Pancreas (tissue), 10 donors: ENCODE measurements around the gene RELT. TPM values are rescaled to one million over a fixed set of nuclear protein-coding genes. Genes with fewer than 3 reads are reported as not detected.

Experiments
- ATAC-seq, 4 donors: fragments of 200-7000 bp; cut with Tn5 transposase; one replicate each; pipeline versions ENCODE4 v1.8.0 to v1.9.1; 2020; ENCODE audit warnings: mild to moderate bottlenecking in 4 of 4, moderate library complexity in 4 of 4
- DNase-seq, 6 donors: peaks; one replicate each; pipeline ENCODE4 v3.0.0-alpha.2; 2020
- FAIRE-seq: peaks from 2 replicates; lab custom pipeline; 2012; peaks lifted over from hg19 to GRCh38; lab: Jason Lieb, UNC
- H3K27ac ChIP-seq, 4 donors: fragments of 200-600 bp; sonication (generic); 1 replicate in 3 of 4; 2 replicates in 1 of 4; pipeline versions ENCODE4 v1.5.0 to v1.8.0; 2020
- H3K27me3 ChIP-seq, 4 donors: fragments of 200-600 bp; one replicate each; pipeline ENCODE4 v1.8.0; 2021
- H3K36me3 ChIP-seq, 3 donors: fragments of 200-600 bp; sonication (generic) in 1 of 3; one replicate each; pipeline versions ENCODE4 v1.5.0 to v1.8.0; 2020 to 2021
- H3K4me1 ChIP-seq, 3 donors: fragments of 200-600 bp; one replicate each; pipeline ENCODE4 v1.8.0; 2021
- H3K4me3 ChIP-seq, 4 donors: fragments of 200-600 bp; sonication (generic) in 2 of 4; one replicate each; pipeline versions ENCODE4 v1.5.0 to v1.8.0; 2020 to 2021
- H3K9me3 ChIP-seq, 4 donors: fragments of 200-600 bp; one replicate each; pipeline ENCODE4 v1.8.0; 2021
- CTCF ChIP-seq, 4 donors: fragments of 200-600 bp; sonication (generic) in 3 of 4; IDR thresholded peaks; one replicate each; pipeline versions ENCODE4 v1.5.0 to v1.8.0; 2021; ENCODE audit warnings: antibody characterized with exemption in 4 of 4
- WGBS, 2 donors: extraction: QIAGEN DNeasy Blood & Tissue Kit; methylation state at CpG; one replicate each; pipeline ENCODE4 v1.1.7; 2013; 5-methylcytosine and 5-hydroxymethylcytosine counted together
- intact Hi-C, 3 donors: fragments of 100-400 bp; cut with DNase I; formaldehyde crosslinking; loops; one replicate each; pipeline versions ENCODE4 v1.11.1 to v1.14.2; 2022
- polyA plus RNA-seq, 2 donors: library from polyadenylated mRNA; stranded (reverse); fragments of 200-250 nt; gene quantifications; one replicate each; pipeline ENCODE4 v1.2.3, GENCODE V29; 2013
- total RNA-seq, 6 donors: library from RNA; stranded (reverse); fragmentation: NEBNext Ultra II Directional in 4 of 6; extraction: Animal tissue kit (Norgen Biotek cat#: 25700) in 4 of 6; gene quantifications; one replicate each; pipeline versions ENCODE4 v1.2.1 to v1.2.4, GENCODE V29; 2021 to 2023
- donor health status: healthy with polysubstance abuse.
- donor health status: DM: no; HTN: no; CAD: no; lungs with moderate emphysema.
- donor health status: DM: no; HTN: no; CAD: no.
- donor health status: control.
- donor health status: control.
- donor health status: Bipolar disorder and iron deficiency.
- donor health status: DM: yes; HTN: yes; CAD: no.
- donor health status: DM: no; HTN: no; CAD: no.
- donor health status: DM: no; HTN: no; CAD: no.
- donor health status: DM: yes; HTN: yes; CAD: no.

RELT gene
- total and polyA plus RNA-seq, 8 donors: 0.23 to 4.7 (median 0.75) TPM

DNA sequence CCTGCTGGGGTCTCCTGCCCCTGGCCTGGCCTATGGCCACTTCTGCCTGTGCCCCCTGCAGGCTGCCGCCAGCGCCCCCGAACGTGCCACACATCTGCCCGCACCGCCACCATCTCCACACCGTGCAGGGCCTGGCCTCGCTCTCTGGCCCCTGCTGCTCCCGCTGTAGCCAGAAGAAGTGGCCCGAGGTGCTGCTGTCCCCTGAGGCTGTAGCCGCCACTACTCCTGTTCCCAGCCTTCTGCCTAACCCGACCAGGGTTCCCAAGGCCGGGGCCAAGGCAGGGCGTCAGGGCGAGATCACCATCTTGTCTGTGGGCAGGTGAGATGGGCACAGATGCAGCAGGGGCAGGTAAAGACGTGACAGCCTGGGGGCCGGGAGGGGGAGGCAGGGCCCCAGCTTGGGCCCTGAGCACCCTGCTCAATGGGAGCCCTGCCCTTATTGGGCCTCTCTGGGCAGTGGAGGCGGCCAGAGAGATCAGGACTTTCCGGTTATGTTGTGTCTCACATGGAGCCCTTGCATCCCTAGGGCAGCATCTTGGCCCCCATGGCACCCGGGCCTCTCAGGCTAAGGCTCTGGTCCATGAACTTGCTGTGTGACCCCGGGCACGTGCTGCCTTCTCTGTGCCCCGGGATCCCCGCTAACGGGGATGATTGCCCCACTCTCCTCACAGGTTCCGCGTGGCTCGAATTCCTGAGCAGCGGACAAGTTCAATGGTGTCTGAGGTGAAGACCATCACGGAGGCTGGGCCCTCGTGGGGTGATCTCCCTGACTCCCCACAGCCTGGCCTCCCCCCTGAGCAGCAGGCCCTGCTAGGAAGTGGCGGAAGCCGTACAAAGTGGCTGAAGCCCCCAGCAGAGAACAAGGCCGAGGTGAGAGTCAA lies 18.5 kb downstream of the RELT start:
- no peaks in the 10 kb centered on the region for H3K9me3 ChIP-seq
- no peaks in the 10 kb centered on the region for H3K4me1 ChIP-seq
- DNase-seq (peak in 2 of 6 donors; percentile 52 to 72), ATAC-seq (no peak), FAIRE-seq (no peak)
- no peak overlapping the region for H3K27ac ChIP-seq
- TF ChIP-seq CTCF (IDR thresholded peaks at IDR 0.05): no peak
- no peak overlapping the region for H3K4me3 ChIP-seq
- H3K27me3 ChIP-seq: no peaks in the 10 kb centered on the region
- H3K36me3 ChIP-seq: no peaks in the 10 kb centered on the region
- 84 to 89% methylated on average over 34 of the region's 34 CpGs for WGBS, 2 donors
- intact Hi-C loops: loop anchor here in 2 of 3 donors (5.0 to 10.0 kb wide), 4 partner anchors 37 to 260 kb away; no protein-coding TSS in a partner anchor

- FAIRE-seq (no peak), ATAC-seq (no peak), DNase-seq (peak in 2 of 6 donors; percentile 51 to 69)
- H3K4me3 ChIP-seq: no peak overlapping the region
- no peak for TF ChIP-seq CTCF (IDR thresholded peaks at IDR 0.05)
- no peak overlapping the region for H3K27ac ChIP-seq
- no peaks in the 10 kb centered on the region for H3K36me3 ChIP-seq
- intact Hi-C loops: loop anchor here in 2 of 3 donors (10.0 kb wide), 2 partner anchors 101 to 259 kb away; no protein-coding TSS in a partner anchor
- WGBS, 2 donors: 73 to 81% methylated on average over 22 of the region's 22 CpGs
- no peaks in the 10 kb centered on the region for H3K4me1 ChIP-seq
- no peaks in the 10 kb centered on the region for H3K27me3 ChIP-seq
- H3K9me3 ChIP-seq: no peaks in the 10 kb centered on the region
Measured at GRCh38 chr11:73395297-73396208, 19.4 kb downstream of the RELT start.

DNA sequence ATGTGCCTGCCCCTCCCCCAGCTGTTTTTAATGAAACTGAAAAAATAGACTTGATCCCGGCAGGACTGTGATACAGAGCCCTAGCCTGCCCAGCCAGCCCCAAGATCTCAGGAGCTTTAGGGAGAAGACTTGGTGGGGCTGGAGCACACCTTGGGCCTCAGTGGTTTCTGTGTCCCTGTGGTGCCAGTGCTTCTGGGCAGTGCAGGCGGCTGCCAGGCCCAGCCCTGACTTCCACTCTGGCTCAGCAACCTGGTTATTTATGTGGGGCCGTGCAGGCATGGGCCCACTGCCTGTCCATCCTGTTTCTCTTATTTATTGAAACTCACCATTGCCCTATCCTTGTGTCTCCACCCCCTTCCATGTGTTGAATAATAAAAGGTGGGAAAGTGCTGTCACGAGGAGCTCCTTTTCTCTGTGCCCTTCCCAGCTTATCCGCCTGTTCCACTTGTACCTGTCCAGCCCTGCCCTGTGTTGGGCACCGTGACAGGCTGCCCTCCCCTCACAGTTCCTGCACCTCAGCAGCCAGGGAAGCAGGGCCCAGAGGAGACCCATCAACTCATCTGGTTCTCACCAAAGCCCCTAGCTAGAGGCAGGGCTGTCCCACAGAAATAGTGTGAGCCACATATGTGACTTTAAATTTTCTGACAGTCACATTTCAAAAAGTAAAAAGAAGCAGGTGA lies 20.2 kb downstream of the RELT start:
- intact Hi-C loops: loop anchor here in 2 of 3 donors (10.0 kb wide), 2 partner anchors 102 to 258 kb away; no protein-coding TSS in a partner anchor
- no peak for TF ChIP-seq CTCF (IDR thresholded peaks at IDR 0.05)
- FAIRE-seq (no peak), DNase-seq (peak in 1 of 6 donors; percentile 39), ATAC-seq (no peak)
- no peaks in the 10 kb centered on the region for H3K4me1 ChIP-seq
- no peak overlapping the region for H3K4me3 ChIP-seq
- no peak overlapping the region for H3K27ac ChIP-seq
- H3K27me3 ChIP-seq: no peaks in the 10 kb centered on the region
- no peaks in the 10 kb centered on the region for H3K9me3 ChIP-seq
- WGBS, 2 donors: 64 to 72% methylated on average over 6 of the region's 6 CpGs
- H3K36me3 ChIP-seq: no peaks in the 10 kb centered on the region

DNA sequence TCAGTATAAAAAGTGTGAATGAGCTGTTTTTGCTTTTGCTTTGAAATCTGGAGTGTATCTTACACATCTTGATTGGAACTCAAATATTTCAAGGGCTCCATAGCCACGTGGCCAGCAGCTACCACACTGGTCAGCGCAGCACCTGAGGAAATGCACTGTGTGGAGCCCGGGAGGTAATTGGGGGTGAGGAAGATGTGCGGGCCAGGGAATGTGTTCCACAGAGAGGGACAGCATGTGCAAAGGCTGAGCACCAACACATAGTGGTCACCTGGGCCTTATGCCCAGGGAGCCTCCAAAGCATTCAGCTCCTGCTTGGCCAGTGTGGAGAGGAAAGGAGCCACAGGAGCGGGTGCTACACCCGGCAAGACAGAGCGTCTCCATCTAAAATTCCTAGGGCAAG lies 20.8 kb downstream of the RELT start:
- H3K9me3 ChIP-seq: no peaks in the 10 kb centered on the region
- no peak for ATAC-seq
- no peaks in the 10 kb centered on the region for H3K27me3 ChIP-seq
- intact Hi-C loops: loop anchor here in 2 of 3 donors (10.0 kb wide), 2 partner anchors 102 to 258 kb away; no protein-coding TSS in a partner anchor
- no peak for TF ChIP-seq CTCF (IDR thresholded peaks at IDR 0.05)
- H3K4me1 ChIP-seq: no peaks in the 10 kb centered on the region
- peak in 1 of 6 donors; percentile 28 for DNase-seq
- no peak overlapping the region for H3K27ac ChIP-seq
- WGBS, 2 donors: 75 to 83% methylated on average over 7 of the region's 7 CpGs
- H3K4me3 ChIP-seq: no peak overlapping the region
- no peaks in the 10 kb centered on the region for H3K36me3 ChIP-seq
- no peak for FAIRE-seq
